ENCODE results near the gene RER1.
A peak's percentile ranks its signal among the peaks of the same experiment; 100 is the strongest.

The RER1 gene

GRCh38 chr1:2374252-2375155 is 17.1 kb upstream of the RER1 start:
- Histone ChIP-seq H2BK12ac (ENCODE audit: low read length in 2 of 2) (no peak overlapping the region), H2BK120ac (ENCODE audit: low read depth, low read length) (no peak overlapping the region), H3K27me3 (ENCODE audit: control insufficient read depth in 1 of 2, insufficient read depth in 1 of 2, low read length in 2 of 2) (peaks cover 0 to 3% of the 10 kb centered on the region in 2 experiments), H2BK5ac (ENCODE audit: low read depth, low read length, poor library complexity, severe bottlenecking) (no peak overlapping the region), H3K27ac (ENCODE audit: low read length, poor library complexity, severe bottlenecking) (no peak overlapping the region), H2AFZ (ENCODE audit: low read depth, low read length) (no peak overlapping the region), H4K8ac (ENCODE audit: low read length) (no peak overlapping the region), H3K4me1 (ENCODE audit: control insufficient read depth, insufficient read depth, low read depth, low read length) (peaks cover 13% of the 10 kb centered on the region), H3K79me1 (replicated peaks; ENCODE audit: low read length, poor library complexity, severe bottlenecking) (no peaks in the 10 kb centered on the region), H3K4me3 (ENCODE audit: insufficient read depth in 1 of 2, low read depth in 1 of 2, low read length in 2 of 2) (no peak overlapping the region), H2AK5ac (ENCODE audit: low read length, severe bottlenecking) (no peak overlapping the region), H3K36me3 (ENCODE audit: control insufficient read depth in 1 of 2, insufficient read depth in 2 of 2, low read depth in 1 of 2, low read length in 2 of 2) (peaks cover 0 to 3% of the 10 kb centered on the region in 2 experiments), H3K4ac (ENCODE audit: low read depth in 1 of 2, low read length in 2 of 2) (no peak overlapping the region), H4K91ac (ENCODE audit: low read length) (no peak overlapping the region), H2BK15ac (ENCODE audit: low read depth, poor library complexity, severe bottlenecking) (peak overlapping the region; percentile 8), H3K18ac (ENCODE audit: low read depth in 1 of 2, low read length in 2 of 2) (no peak overlapping the region), H3K23ac (ENCODE audit: low read length in 2 of 2) (no peak overlapping the region), H3K4me2 (ENCODE audit: low read length, poor library complexity, severe bottlenecking) (no peak overlapping the region), H3K9me3 (ENCODE audit: control insufficient read depth, low read length) (no peaks in the 10 kb centered on the region), H3K14ac (ENCODE audit: low read length in 2 of 2) (no peak overlapping the region), H3K9ac (ENCODE audit: low read length) (no peak overlapping the region)
- WGBS, result 85% methylated on average over 15 of the region's 17 CpGs
- DNase-seq, result no peak

DNA sequence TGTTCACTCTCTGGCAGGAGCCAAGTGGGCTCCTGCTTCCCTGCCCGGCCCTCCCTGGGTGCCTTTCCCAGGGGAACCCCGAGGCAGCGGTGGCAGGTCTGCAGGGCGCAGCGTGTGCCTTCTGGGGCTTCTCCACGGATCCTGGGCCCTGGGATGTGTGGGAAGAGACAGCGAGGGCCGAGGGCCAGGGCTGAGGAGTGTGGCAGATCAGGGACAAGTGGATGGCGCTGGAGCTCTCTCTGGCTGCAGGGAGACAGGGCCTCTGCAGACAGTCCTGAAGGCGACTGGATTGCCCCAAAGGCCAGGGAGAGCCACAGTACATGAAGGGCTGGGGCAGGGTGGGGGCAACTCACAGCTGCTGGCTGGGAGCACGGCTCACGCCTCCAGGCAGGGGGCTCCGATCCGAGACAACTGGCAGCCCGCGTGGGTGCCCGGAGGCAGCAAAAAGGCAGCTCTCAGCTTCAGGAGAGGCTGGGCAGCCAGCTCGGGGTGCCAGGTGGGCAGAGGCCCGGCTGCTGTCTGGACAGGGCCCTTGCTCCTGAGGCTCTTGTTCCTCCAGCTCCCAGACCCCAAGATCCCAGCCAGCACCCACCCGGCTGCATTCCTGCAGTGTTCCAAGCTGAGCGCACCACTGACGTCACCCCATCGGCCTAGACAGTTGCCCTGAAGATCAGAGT is 16.3 kb upstream of the RER1 start:
- Histone ChIP-seq H3K4me3 (ENCODE audit: insufficient read depth in 1 of 2, low read depth in 1 of 2, low read length in 2 of 2) (no peak overlapping the region), H2BK5ac (ENCODE audit: low read depth, low read length, poor library complexity, severe bottlenecking) (no peak overlapping the region), H3K9ac (ENCODE audit: low read length) (no peak overlapping the region), H3K4me2 (ENCODE audit: low read length, poor library complexity, severe bottlenecking) (no peak overlapping the region), H2BK12ac (ENCODE audit: low read length in 2 of 2) (no peak overlapping the region), H2BK15ac (ENCODE audit: low read depth, poor library complexity, severe bottlenecking) (no peak overlapping the region), H4K8ac (ENCODE audit: low read length) (no peak overlapping the region), H3K27ac (ENCODE audit: low read length, poor library complexity, severe bottlenecking) (no peak overlapping the region), H2AK5ac (ENCODE audit: low read length, severe bottlenecking) (no peak overlapping the region), H2AFZ (ENCODE audit: low read depth, low read length) (no peak overlapping the region), H3K14ac (ENCODE audit: low read length in 2 of 2) (no peak overlapping the region), H3K36me3 (ENCODE audit: control insufficient read depth in 1 of 2, insufficient read depth in 2 of 2, low read depth in 1 of 2, low read length in 2 of 2) (no peaks in the 10 kb centered on the region), H3K4ac (ENCODE audit: low read depth in 1 of 2, low read length in 2 of 2) (no peak overlapping the region), H3K23ac (ENCODE audit: low read length in 2 of 2) (no peak overlapping the region), H3K18ac (ENCODE audit: low read depth in 1 of 2, low read length in 2 of 2) (no peak overlapping the region), H2BK120ac (ENCODE audit: low read depth, low read length) (no peak overlapping the region), H3K9me3 (ENCODE audit: control insufficient read depth, low read length) (no peaks in the 10 kb centered on the region), H3K27me3 (ENCODE audit: control insufficient read depth in 1 of 2, insufficient read depth in 1 of 2, low read length in 2 of 2) (peaks cover 0 to 3% of the 10 kb centered on the region in 2 experiments), H3K79me1 (replicated peaks; ENCODE audit: low read length, poor library complexity, severe bottlenecking) (no peaks in the 10 kb centered on the region), H4K91ac (ENCODE audit: low read length) (no peak overlapping the region), H3K4me1 (ENCODE audit: control insufficient read depth, insufficient read depth, low read depth, low read length) (peaks cover 13% of the 10 kb centered on the region)
- DNase-seq, result no peak
- WGBS, result 91% methylated on average over 23 of the region's 23 CpGs

- H3K4me3 ChIP-seq (ENCODE audit: insufficient read depth in 1 of 2, low read depth in 1 of 2, low read length in 2 of 2), result no peak overlapping the region
- H2BK120ac ChIP-seq (ENCODE audit: low read depth, low read length), result no peak overlapping the region
- peaks cover 13% of the 10 kb centered on the region for H3K4me1 ChIP-seq (ENCODE audit: control insufficient read depth, insufficient read depth, low read depth, low read length)
- H4K91ac ChIP-seq (ENCODE audit: low read length), result no peak overlapping the region
- H3K27me3 ChIP-seq (ENCODE audit: control insufficient read depth in 1 of 2, insufficient read depth in 1 of 2, low read length in 2 of 2), result peaks cover 0 to 3% of the 10 kb centered on the region in 2 experiments
- H3K4ac ChIP-seq (ENCODE audit: low read depth in 1 of 2, low read length in 2 of 2), result no peak overlapping the region
- H3K23ac ChIP-seq (ENCODE audit: low read length in 2 of 2), result no peak overlapping the region
- H4K8ac ChIP-seq (ENCODE audit: low read length), result no peak overlapping the region
- H2BK15ac ChIP-seq (ENCODE audit: low read depth, poor library complexity, severe bottlenecking), result no peak overlapping the region
- no peak overlapping the region for H3K18ac ChIP-seq (ENCODE audit: low read depth in 1 of 2, low read length in 2 of 2)
- no peak overlapping the region for H3K27ac ChIP-seq (ENCODE audit: low read length, poor library complexity, severe bottlenecking)
- no peaks in the 10 kb centered on the region for H3K79me1 ChIP-seq (replicated peaks; ENCODE audit: low read length, poor library complexity, severe bottlenecking)
- H2AFZ ChIP-seq (ENCODE audit: low read depth, low read length), result no peak overlapping the region
- H2BK5ac ChIP-seq (ENCODE audit: low read depth, low read length, poor library complexity, severe bottlenecking), result no peak overlapping the region
- no peaks in the 10 kb centered on the region for H3K9me3 ChIP-seq (ENCODE audit: control insufficient read depth, low read length)
- no peak overlapping the region for H3K14ac ChIP-seq (ENCODE audit: low read length in 2 of 2)
- 82% methylated on average over 7 of the region's 7 CpGs for WGBS
- H2BK12ac ChIP-seq (ENCODE audit: low read length in 2 of 2), result no peak overlapping the region
- no peaks in the 10 kb centered on the region for H3K36me3 ChIP-seq (ENCODE audit: control insufficient read depth in 1 of 2, insufficient read depth in 2 of 2, low read depth in 1 of 2, low read length in 2 of 2)
- H3K9ac ChIP-seq (ENCODE audit: low read length), result no peak overlapping the region
- H2AK5ac ChIP-seq (ENCODE audit: low read length, severe bottlenecking), result no peak overlapping the region
- no peak overlapping the region for H3K4me2 ChIP-seq (ENCODE audit: low read length, poor library complexity, severe bottlenecking)
- DNase-seq, result no peak
Observed at GRCh38 chr1:2375923-2376260, 15.7 kb upstream of the RER1 start.

- Histone ChIP-seq H2BK15ac (ENCODE audit: low read depth, poor library complexity, severe bottlenecking) (no peak overlapping the region), H4K91ac (ENCODE audit: low read length) (no peak overlapping the region), H4K8ac (ENCODE audit: low read length) (no peak overlapping the region), H3K4ac (ENCODE audit: low read depth in 1 of 2, low read length in 2 of 2) (no peak overlapping the region), H2BK120ac (ENCODE audit: low read depth, low read length) (no peak overlapping the region), H2AK5ac (ENCODE audit: low read length, severe bottlenecking) (no peak overlapping the region), H3K27ac (ENCODE audit: low read length, poor library complexity, severe bottlenecking) (no peak overlapping the region), H3K23ac (ENCODE audit: low read length in 2 of 2) (no peak overlapping the region), H3K14ac (ENCODE audit: low read length in 2 of 2) (no peak overlapping the region), H3K4me1 (ENCODE audit: control insufficient read depth, insufficient read depth, low read depth, low read length) (peaks cover 14% of the 10 kb centered on the region), H3K79me1 (replicated peaks; ENCODE audit: low read length, poor library complexity, severe bottlenecking) (no peaks in the 10 kb centered on the region), H2BK12ac (ENCODE audit: low read length in 2 of 2) (no peak overlapping the region), H2BK5ac (ENCODE audit: low read depth, low read length, poor library complexity, severe bottlenecking) (no peak overlapping the region), H3K9me3 (ENCODE audit: control insufficient read depth, low read length) (no peaks in the 10 kb centered on the region), H3K36me3 (ENCODE audit: control insufficient read depth in 1 of 2, insufficient read depth in 2 of 2, low read depth in 1 of 2, low read length in 2 of 2) (no peaks in the 10 kb centered on the region), H3K27me3 (ENCODE audit: control insufficient read depth in 1 of 2, insufficient read depth in 1 of 2, low read length in 2 of 2) (peaks cover 0 to 3% of the 10 kb centered on the region in 2 experiments), H3K4me3 (ENCODE audit: insufficient read depth in 1 of 2, low read depth in 1 of 2, low read length in 2 of 2) (no peak overlapping the region), H3K18ac (ENCODE audit: low read depth in 1 of 2, low read length in 2 of 2) (no peak overlapping the region), H2AFZ (ENCODE audit: low read depth, low read length) (no peak overlapping the region), H3K4me2 (ENCODE audit: low read length, poor library complexity, severe bottlenecking) (no peak overlapping the region), H3K9ac (ENCODE audit: low read length) (no peak overlapping the region)
- WGBS, result 88% methylated on average over 23 of the region's 23 CpGs
- no peak for DNase-seq
Observed at GRCh38 chr1:2376261-2376741, 15.3 kb upstream of the RER1 start.
